GM19043 (cell line): ENCODE data around the gene TSACC.

Experiments used
- ATAC-seq: cut with Tn5 transposase; IDR thresholded peaks from one replicate; pipeline ENCODE4 v1.9.1; 2021; ENCODE audit warnings: low read depth; ENCODE audit not compliant: unreplicated experiment

The TSACC gene

GRCh38 chr1:156391701-156392100 is 53.4 kb downstream of the TSACC start:
- ATAC-seq: no peak

DNA sequence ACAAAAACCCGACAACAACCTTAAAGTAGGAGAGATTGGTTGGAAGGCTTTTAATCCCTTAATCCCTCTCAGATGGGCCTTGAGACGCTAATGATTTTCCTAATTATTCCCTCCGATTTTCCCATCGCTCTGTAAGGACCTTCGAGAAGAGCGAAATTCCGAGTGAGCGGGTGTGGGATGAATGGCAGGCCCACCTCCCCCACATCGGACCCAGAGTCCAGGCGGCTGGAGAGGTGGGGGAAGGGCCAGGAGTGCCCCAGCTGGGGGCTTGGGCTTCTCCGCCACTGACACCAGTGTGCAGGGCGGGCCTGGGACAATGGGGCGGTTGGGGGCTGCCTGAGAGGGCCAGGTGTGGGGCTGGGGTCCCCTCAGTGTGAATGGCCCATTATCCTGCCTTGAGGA is 54.1 kb downstream of the TSACC start:
- no peak for ATAC-seq

DNA sequence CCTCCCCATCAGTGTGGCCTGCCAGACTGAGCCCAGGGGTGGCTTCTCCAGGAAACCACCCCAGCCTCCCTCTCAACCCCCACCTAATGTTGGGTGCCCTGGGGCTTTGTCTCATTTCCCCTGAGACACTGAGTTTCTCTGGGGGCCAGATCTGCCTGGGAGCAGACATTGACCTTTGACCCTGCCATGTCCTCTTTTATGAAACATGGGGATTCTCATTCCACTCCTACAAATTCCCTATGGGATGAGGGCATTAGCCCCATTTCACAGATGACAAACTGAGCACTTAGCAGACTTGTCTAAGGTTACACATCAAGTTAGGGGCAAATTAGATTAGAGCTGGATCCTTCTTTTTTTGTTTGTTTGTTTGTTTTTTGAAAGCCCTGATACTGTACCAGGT is 54.8 kb downstream of the TSACC start:
- no peak for ATAC-seq

DNA sequence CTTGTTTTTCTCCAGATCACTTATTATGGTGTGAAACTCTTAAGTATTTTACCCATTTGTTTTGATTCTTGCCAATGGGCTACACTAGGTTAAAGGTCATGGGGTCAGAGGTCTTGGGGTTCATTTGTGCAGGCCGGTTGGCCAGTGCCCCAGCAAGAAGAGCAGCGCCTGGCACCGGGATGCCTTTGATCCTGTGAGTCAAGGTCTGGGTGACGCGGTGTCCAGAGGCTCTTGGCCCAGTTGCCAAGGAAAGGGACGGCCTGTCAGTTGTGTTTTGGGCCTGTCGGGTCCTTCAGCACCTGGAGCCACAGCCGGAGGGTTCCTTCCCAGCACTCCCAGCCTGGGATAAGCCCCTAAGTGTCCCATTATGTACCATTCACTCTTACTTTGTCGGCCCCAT is 55.8 kb downstream of the TSACC start:
- no peak for ATAC-seq

- ATAC-seq: no peak
Measured at GRCh38 chr1:156394835-156395461, 56.6 kb downstream of the TSACC start.
